Medulla oblongata (tissue), 1 donor: ENCODE results near the gene ACTL10.
"Not testable (repeated sequence)": the region's sequence is repeated elsewhere in the genome, so short reads cannot be mapped to it uniquely, and the experiment has no call there.

Source experiments
- DNase-seq: peaks from one replicate; pipeline ENCODE4 v3.0.0-alpha.2; 2015; ENCODE audit errors: extremely low spot score

The ACTL10 gene

GRCh38 chr20:33666293-33667244 is at the start of gene ACTL10:
ACTL10 (plus strand) TSS chr20:33666943; CDS start chr20:33667498, 555 bp downstream.
- DNase-seq = peak; percentile 98

DNA sequence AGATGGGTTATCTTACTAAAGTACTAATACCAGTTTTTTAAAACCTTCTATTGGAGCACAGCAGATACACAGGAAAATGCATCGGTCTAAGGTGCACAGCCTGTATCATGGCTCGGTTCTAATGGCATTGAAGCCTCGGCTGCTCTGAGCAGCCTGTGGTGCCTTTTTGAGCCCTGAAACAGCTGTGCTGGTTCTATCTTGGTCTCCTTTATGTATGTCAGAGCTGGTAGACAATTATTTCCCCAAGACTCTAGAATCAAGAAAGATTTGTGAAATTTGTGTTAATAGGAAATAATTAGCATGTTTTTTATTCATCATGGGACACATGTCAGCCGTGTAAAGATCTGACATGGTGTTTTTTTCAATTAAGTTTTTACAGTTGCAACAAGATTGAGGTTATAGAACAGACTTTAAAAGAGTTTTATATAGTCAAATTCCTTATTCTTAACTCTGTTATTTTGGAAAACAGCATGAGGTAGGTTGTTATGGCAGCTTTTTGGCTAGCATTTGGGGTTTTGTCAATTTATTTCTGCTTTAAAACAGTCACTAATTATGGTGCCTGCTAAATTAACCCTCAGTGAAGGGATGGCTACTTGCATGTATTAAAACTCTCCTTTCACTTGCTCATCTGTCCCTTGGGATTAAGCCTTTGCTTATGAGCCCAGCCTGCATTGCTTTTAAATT is 44.9 kb upstream of the ACTL10 start:
- no peak for DNase-seq

- no peak for DNase-seq
Observed at GRCh38 chr20:33622705-33623365, 43.9 kb upstream of the ACTL10 start.

DNA sequence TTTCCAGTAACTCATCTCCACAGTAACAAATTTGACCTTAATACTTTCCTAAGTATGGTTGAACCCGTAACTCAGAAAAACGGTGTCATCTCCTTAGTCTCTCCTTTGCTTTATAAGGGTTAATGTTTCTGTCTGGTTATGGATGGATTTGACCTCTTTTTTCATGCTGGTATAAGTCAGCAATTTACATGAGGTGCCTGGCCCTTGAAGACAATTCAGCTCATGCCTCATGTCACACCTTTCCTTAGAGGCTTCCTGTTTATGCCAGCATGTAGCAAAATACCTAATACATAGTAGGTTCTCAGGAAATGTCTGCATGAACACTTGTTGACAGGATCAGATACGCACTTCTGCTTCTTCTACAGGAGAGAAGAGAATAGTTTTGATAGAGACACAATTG is 42.3 kb upstream of the ACTL10 start:
- no peak for DNase-seq

DNA sequence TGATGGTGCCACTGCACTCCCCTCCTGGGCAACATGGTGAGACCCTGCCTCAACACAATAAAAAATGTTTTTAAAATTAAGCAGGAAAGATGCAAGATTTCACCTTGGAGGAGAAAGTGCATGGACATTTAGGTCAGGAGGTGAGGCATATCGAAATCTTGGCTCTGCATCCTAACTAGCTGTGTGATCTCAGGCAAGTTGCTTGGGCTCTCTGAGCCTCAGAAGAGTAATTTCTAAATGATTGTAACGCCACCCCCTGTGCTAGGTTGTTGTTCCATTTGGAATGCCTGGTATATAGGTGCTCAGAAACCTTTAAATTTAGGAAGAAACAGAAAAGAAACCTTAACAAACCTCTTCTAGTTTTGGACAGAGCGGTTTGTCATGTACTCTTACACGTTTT is 40.6 kb upstream of the ACTL10 start:
- DNase-seq = no peak

DNA sequence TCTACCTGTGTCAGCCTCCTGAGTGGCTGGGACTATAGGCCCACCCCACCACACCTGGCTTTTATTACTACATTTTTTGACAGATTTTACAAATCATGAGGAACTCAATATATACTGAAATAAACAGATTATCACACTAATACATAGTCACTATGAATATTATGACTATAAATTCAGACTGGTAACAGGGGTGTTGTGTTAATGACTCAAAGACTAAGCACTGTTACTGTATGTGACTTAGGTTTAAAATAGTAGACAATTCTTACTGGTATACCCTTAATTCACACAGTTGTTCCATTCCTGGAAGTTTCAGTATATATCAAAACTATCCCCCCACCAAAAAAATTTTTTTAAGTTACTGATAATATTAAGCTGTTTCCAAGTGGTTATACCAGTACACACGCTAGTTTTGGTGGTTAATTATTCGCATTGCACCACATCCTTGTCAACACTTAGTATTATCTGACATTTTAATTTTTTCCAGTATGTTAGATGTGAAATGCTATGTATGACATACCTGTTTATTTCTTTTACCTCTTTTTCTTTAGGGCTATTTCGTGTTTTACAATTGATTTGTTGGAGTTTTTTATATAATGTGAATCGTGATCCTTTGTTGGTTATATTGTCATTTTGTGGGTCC is 39.0 kb upstream of the ACTL10 start:
- DNase-seq = no peak

GRCh38 chr20:33629533-33629932 is 37.2 kb upstream of the ACTL10 start:
- no peak for DNase-seq

GRCh38 chr20:33629979-33630378 is 36.8 kb upstream of the ACTL10 start:
- no peak for DNase-seq

GRCh38 chr20:33630507-33630906 is 36.2 kb upstream of the ACTL10 start:
- no peak for DNase-seq

- not testable (repeated sequence) for DNase-seq
Observed at GRCh38 chr20:33631910-33632309, 34.8 kb upstream of the ACTL10 start.

DNA sequence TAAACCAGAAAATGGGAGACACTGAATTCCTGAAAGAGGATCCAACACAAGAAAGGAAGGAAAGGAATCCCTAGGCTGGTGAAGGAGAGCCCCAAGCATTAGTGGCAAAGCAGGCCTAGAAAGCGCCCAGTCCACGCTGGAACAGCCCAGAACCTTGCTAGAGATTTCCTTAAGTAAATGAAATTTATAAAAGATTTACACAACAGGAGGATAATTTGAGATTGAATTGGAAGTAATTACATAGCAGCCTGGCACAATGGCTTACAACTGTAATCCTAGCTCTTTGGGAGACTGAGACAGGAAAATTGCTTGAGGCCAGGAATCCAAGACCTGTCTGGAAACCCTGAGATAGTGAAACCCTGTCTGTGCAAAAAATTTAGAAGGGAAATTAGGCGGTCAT is 31.4 kb upstream of the ACTL10 start:
- DNase-seq = no peak

DNA sequence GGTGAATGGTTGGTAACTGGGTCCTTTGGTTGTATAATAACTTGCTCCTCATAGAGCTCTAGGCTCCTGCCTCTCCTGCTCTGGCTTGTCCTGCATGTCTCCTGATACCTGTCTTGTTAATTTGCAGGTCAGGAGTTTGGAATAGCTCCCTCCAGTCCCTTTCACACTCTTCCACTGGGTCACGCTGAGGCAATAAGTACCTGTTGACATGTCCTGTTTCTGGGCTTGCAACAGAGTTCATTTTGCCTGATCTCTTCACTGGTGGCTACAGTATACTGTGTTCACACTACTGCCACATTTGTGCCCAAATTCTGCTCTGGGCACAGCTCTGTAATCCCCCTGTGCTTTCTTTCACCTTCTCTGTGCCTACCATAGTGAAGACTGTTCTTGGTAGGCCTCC is 30.0 kb upstream of the ACTL10 start:
- DNase-seq = no peak

DNA sequence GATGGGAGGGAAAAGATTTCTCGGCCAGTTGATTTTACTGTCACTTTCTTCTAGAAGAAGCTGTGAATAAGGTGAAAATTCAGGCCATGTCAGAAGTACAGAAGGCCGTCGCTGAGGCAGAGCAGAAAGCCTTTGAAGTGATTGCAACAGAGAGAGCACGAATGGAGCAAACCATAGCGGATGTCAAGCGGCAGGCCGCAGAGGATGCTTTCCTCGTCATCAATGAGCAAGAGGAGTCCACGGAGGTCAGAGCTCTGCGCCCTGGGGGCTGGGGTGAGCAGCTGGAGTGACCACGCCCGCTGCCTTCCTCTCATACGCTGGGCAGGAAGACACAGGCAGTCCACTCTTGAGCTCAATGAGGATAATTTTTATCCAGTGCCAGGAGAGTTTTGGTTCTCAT is 26.5 kb upstream of the ACTL10 start:
- DNase-seq = no peak

GRCh38 chr20:33644313-33645071 is 22.3 kb upstream of the ACTL10 start:
- DNase-seq = no peak

DNA sequence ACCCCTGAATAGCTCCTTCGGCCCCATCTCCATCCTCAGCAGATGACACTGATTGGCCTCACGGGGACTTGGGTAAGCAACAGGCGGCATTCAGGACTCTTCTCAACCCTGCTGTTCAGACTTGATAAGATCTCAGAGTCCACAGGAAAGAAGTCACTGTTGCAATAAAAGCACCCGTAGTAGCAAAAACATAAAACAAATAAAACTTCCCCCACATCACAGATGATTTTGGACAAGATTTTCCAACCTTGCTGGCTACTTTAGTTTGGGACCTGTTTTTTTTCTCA is 21.7 kb upstream of the ACTL10 start:
- no peak for DNase-seq

- DNase-seq = no peak
Observed at GRCh38 chr20:33645396-33645795, 21.3 kb upstream of the ACTL10 start.

GRCh38 chr20:33646191-33646590 is 20.6 kb upstream of the ACTL10 start:
- no peak for DNase-seq

- not testable (repeated sequence) for DNase-seq
Observed at GRCh38 chr20:33646959-33647602, 19.7 kb upstream of the ACTL10 start.

DNA sequence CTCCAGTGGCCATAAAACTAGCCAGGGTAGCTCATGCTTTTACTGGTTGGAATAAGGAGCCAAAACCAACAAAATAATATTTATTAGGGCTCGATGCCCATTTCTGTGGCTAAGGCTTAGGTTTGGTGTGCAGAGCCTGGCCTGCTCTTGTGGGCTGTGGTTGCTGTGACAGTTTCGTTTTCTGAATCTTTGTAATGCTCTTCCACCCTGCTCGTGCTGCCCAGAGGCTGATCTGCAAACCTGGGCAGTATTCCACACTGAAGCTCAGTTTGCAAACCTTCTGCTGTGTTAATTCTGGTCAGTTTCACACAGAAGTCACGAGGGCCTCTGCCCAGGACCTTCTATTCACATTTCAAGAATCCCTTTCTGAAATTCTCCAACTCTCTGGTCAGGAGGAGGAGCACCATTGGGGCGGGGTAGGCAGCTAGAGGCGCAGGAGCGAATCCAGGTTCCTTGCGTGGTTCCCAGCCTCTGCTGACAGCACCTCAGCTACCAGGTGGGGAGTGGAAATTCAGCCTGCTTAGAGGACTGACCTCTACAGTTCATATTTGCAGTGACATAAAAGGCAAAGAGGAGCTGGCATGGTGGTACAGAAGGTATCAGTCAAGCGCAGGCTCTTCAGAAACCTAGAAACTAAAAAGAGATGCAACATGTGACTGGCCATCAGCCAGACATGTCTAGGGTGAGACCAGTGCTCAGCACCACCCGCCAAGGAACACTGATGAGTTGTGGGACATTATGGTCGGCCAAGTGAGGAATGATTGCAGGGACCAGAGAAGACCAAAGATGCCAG is 18.9 kb upstream of the ACTL10 start:
- peak; percentile 53 for DNase-seq

GRCh38 chr20:33648396-33649004 is 18.2 kb upstream of the ACTL10 start:
- no peak for DNase-seq
